Activated CD4-positive, alpha-beta T cell treated with anti-CD3 and anti-CD28 coated beads, Interleukin-2, Interleukin-6, amounts not matched to agents 100 ng/mL and 50 ng/mL, durations not matched to agents 16 hours and 8 hours (primary cell): Measurements from ENCODE around the gene BMPR2.
A peak's percentile ranks its signal among the peaks of the same experiment; 100 is the strongest.

Source experiments
- DNase-seq: peaks from one replicate; pipeline ENCODE4 v3.0.0-alpha.2; 2020

Gene BMPR2

DNA sequence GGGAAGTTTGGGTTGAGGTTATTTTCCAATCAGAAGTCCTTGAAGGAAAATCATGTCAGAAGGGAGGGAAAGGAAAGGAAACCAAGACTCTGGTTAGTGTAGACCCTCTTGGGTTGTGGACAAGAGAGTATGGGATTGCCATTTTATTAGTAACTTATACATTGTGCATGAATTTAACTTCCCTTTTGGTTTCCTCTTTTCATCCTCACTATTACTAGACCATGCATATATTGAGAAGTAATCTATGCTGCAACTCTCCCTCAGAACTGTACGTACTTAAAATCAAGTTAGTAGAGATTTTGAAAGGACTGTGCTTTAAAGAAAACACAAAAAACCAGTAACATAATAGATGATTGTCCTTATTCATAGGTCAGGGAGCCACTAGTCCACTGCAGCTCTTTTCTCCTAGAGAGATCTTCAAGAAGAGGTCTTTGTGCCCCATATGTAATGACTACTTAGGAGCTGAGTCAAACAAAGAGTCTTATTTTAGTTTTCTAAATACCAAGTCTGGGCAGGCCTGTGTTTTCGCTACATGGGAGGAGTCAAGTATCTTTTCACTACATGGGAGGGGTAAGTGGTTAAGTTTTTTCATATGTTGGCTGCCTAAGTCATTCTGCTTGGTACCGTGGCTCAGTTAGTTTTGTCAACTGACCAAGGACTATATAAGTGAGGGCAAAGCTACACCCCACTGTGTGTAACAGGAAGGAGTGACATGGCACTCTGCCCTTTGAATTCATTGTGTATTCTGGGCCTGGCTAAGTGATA, 233.4 kb downstream of the BMPR2 start:
- peak; percentile 41 for DNase-seq

DNA sequence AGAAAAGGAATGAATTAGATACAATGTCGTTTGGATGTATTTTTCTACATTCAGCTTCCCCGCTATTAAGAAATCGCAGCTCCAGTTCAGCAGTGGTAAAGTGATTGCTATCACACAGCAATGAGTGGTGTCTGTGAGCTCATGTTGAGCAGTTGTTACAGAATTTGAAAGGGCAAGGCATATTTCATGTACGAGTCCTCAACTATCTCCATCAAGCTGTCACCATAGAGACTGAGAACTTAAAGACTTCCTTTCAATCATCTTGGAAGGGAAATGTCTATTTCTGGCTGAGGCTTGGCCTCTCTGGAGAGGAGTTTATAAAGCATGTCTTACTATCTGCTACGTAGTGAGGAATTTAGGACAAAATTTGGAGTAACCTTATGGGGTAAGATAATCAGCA, 234.3 kb downstream of the BMPR2 start:
- no peak for DNase-seq

DNA sequence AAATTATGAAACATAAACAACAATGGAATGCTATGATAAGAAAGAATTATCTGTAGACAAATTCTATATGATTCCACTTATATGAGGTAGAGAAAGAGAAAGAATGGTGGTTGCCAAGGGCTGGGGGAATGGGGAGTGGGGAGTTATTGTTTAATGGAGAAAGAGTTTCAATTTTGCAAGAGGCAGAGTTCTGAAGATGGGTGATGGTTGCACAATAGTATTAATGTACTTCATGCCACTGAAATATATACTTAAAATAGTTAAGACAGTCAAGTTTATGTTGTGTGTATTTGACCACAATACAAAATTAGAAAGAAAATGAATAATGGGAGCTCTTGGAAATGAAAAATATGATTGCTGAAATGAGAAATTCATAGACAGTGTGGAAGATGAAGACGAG, 236.0 kb downstream of the BMPR2 start:
- no peak for DNase-seq

DNA sequence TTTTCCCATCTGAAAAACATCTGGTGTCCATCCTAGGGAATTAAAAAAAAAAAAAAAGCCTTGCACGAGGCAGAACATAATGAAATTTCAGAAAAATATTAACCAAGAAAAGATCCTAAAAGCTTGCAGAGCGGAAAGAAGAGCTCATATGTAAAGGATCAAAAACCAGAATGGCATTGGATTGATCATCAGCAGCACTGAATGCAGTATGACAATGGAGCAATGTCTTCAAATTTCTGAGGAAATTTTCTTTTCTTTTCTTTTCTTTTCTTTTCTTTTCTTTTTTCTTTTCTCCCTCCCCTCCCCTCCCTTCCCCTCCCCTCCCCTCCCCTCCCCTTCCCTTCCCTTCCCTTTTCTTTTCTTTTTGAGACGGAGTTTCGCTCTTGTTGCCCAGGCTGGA, 237.4 kb downstream of the BMPR2 start:
- DNase-seq = no peak
